Ovary (tissue), 3 donors: ENCODE data around the gene DGUOK.

Experiments
- EP300 ChIP-seq: sonication (generic); formaldehyde crosslinking; IDR thresholded peaks from one replicate; pipeline ENCODE4 v1.6.1; 2017; ENCODE audit warnings: antibody characterized with exemption
- POLR2A ChIP-seq: fragments of 450-650 bp; IDR thresholded peaks from one replicate; pipeline ENCODE4 v1.6.1; 2017; ENCODE audit warnings: antibody characterized with exemption, mild to moderate bottlenecking, moderate library complexity
- TF ChIP-seq, protein P1 (sequence below), 3 donors: fragments of 450-650 bp in 2 of 3; fragments of 200-600 bp in 1 of 3; IDR thresholded peaks; one replicate each; pipeline versions ENCODE4 v1.5.1 to v1.8.0; 2016 to 2022; ENCODE audit warnings: antibody characterized with exemption in 3 of 3, mild to moderate bottlenecking in 1 of 3
- donor health status: DM: no; HTN: no; CAD: no.

DNA sequence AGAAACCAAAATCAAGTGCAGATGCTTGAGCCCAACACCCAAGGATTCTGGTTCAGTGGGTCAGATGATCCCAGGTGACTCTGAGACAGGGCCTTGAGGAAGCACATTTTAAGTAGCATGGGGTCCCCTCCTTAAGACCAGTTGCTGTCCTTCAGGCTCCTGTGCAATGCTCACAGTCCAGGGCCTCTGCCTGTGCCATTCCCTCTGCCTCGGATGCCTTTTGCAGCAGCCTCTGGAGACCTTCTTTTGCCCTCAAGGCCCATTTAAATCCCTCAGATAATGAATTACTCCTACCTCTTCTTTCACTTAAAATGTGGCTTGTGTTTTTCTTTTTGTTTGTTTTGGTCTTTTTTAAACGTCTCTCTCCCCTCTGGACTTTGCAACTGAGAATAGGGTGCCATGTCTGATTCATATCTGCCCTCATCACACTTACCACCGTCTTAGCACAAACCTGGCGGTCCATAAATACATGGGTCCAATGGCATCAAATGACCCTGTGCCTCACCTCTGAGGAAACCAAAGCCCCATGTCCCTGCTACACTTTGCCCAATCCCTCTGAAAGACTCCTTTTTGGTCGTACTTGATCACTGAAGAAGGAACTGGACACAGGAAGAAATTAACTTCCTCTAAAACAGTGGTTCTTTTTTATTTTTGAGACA, 19.7 kb upstream of the DGUOK start:
- TF ChIP-seq, protein P1, sequence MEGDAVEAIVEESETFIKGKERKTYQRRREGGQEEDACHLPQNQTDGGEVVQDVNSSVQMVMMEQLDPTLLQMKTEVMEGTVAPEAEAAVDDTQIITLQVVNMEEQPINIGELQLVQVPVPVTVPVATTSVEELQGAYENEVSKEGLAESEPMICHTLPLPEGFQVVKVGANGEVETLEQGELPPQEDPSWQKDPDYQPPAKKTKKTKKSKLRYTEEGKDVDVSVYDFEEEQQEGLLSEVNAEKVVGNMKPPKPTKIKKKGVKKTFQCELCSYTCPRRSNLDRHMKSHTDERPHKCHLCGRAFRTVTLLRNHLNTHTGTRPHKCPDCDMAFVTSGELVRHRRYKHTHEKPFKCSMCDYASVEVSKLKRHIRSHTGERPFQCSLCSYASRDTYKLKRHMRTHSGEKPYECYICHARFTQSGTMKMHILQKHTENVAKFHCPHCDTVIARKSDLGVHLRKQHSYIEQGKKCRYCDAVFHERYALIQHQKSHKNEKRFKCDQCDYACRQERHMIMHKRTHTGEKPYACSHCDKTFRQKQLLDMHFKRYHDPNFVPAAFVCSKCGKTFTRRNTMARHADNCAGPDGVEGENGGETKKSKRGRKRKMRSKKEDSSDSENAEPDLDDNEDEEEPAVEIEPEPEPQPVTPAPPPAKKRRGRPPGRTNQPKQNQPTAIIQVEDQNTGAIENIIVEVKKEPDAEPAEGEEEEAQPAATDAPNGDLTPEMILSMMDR (IDR thresholded peaks at IDR 0.05), result no peak
- TF ChIP-seq POLR2A, result no peak
- TF ChIP-seq EP300, result no peak
